CD4-positive, alpha-beta memory T cell (primary cell): ENCODE measurements around the gene ZMYND15. TPM values are rescaled to one million over a fixed set of nuclear protein-coding genes. Genes with fewer than 3 reads are reported as not detected.

ENCODE experiments used
- CTCF ChIA-PET: fragments of 350-600 bp; sonication (Branson Sonifier 250); formaldehyde crosslinking; loops from one replicate; lab custom pipeline; 2021; ENCODE audit warnings: inconsistent platforms; ENCODE audit not compliant: partially characterized antibody; lab: Charles Lee
- POLR2A ChIA-PET: fragments of 350-600 bp; sonication (Branson Sonifier 250); formaldehyde crosslinking; loops from one replicate; lab custom pipeline; 2021; ENCODE audit not compliant: partially characterized antibody; lab: Charles Lee
- DNase-seq, 5 donors: peaks; one replicate each; pipeline versions ENCODE4 v3.0.0 to v3.0.0-alpha.2; 2020 to 2022; ENCODE audit warnings: mixed read lengths in 1 of 5
- H3K27ac ChIP-seq: one replicate; pipeline ENCODE4 v1.7.0; 2013; ENCODE audit warnings: low read depth, low read length
- H3K27me3 ChIP-seq: 2 replicates; pipeline ENCODE4 v1.7.0; 2013; ENCODE audit warnings: mild to moderate bottlenecking, low read length, moderate library complexity; ENCODE audit not compliant: insufficient read depth
- H3K36me3 ChIP-seq: 2 replicates; pipeline ENCODE4 v1.7.0; 2013; ENCODE audit warnings: mild to moderate bottlenecking, low read length, moderate library complexity; ENCODE audit not compliant: insufficient read depth
- H3K4me1 ChIP-seq: 2 replicates; pipeline ENCODE4 v1.7.0; 2013; ENCODE audit warnings: mild to moderate bottlenecking, low read length, moderate library complexity; ENCODE audit not compliant: insufficient read depth
- H3K4me3 ChIP-seq, 2 donors: one replicate each; pipeline ENCODE4 v1.7.0; 2013; ENCODE audit warnings: low read length in 2 of 2, mild to moderate bottlenecking in 1 of 2
- H3K9me3 ChIP-seq, 2 donors: one replicate each; pipeline ENCODE4 v1.7.0; 2013; ENCODE audit warnings: low read length in 2 of 2, control low read depth in 1 of 2; ENCODE audit not compliant: control insufficient read depth in 1 of 2
- H3K27ac Mint-ChIP-seq, 7 donors: one replicate each; pipeline ENCODE4 v1.8.0; 2020 to 2021; ENCODE audit warnings: mixed read lengths in 7 of 7, mild to moderate bottlenecking in 6 of 7, inconsistent platforms in 3 of 7, moderate library complexity in 3 of 7
- H3K27me3 Mint-ChIP-seq, 2 donors: one replicate each; pipeline ENCODE4 v1.8.0; 2020 to 2021; ENCODE audit warnings: mixed read lengths in 2 of 2
- H3K36me3 Mint-ChIP-seq, 2 donors: one replicate each; pipeline ENCODE4 v1.8.0; 2020 to 2021; ENCODE audit warnings: mixed read lengths in 2 of 2, inconsistent platforms in 1 of 2, mild to moderate bottlenecking in 1 of 2
- H3K4me1 Mint-ChIP-seq, 4 donors: one replicate each; pipeline ENCODE4 v1.8.0; 2020 to 2021; ENCODE audit warnings: mixed read lengths in 4 of 4, mild to moderate bottlenecking in 1 of 4
- H3K4me3 Mint-ChIP-seq, 8 donors: one replicate each; pipeline ENCODE4 v1.8.0; 2020 to 2021; ENCODE audit warnings: mixed read lengths in 8 of 8, mild to moderate bottlenecking in 7 of 8, moderate library complexity in 6 of 8, inconsistent platforms in 3 of 8
- H3K9me3 Mint-ChIP-seq, 8 donors: one replicate each; pipeline ENCODE4 v1.8.0; 2020 to 2021; ENCODE audit warnings: mixed read lengths in 8 of 8, mild to moderate bottlenecking in 5 of 8, inconsistent platforms in 3 of 8, moderate library complexity in 1 of 8
- intact Hi-C: fragments of 100-400 bp; cut with micrococcal nuclease; formaldehyde crosslinking; loops from one replicate; pipeline ENCODE4 v1.15.1; 2023
- polyA plus RNA-seq, 2 donors: library from polyadenylated mRNA; unstranded; fragments of 300-500 nt; fragmentation: Illumina TruSeq; gene quantifications; one replicate each; pipeline ENCODE4 v1.2.3, GENCODE V29; 2021
- total RNA-seq, 2 experiments: library from RNA; stranded (reverse); gene quantifications; one replicate each; pipeline ENCODE4 v1.2.3, GENCODE V29; 2021

The ZMYND15 gene
- total and polyA plus RNA-seq, 4 experiments from 2014 or later, result 0.15 to 0.44 (median 0.41) TPM; not detected in 1

DNA sequence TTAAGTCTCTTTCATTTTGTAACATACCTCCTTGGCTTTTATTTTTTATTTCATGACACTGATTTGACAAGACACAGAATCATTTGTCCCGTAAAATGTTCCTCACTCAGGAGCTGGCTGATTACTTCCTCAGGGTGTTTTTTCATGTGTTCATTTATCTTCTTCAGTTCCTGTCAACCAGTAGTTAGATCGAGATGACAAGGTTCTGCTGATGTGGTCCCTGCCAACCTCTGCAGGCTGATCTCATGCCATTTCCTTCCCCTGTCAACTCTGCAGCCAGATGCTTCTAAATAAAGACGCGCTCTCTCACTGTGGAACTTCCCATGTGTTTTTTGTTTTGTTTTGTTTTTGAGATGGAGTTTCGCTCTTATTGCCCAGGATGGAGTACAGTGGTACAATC is 8.2 kb downstream of the ZMYND15 start:
- Histone ChIP-seq H3K4me1 (peaks cover 16% of the 10 kb centered on the region), H3K9me3 (no peaks in the 10 kb centered on the region), H3K4me3 (no peak overlapping the region), H3K27me3 (no peaks in the 10 kb centered on the region), H3K27ac (no peak overlapping the region), H3K36me3 (no peaks in the 10 kb centered on the region)
- peak in 4 of 5 donors; percentile 37 to 51 (median 43) for DNase-seq
- intact Hi-C loops, result no loop called here
- H3K4me1 Mint-ChIP-seq, result peaks cover 8 to 14% (median 11%) of the 10 kb centered on the region in 4 donors
- no peaks in the 10 kb centered on the region for H3K9me3 Mint-ChIP-seq
- H3K4me3 Mint-ChIP-seq, result peak overlapping the region in 7 of 8 donors; percentile 61 to 86 (median 77)
- peaks cover 6 to 7% of the 10 kb centered on the region in 2 donors for H3K27me3 Mint-ChIP-seq
- no peaks in the 10 kb centered on the region for H3K36me3 Mint-ChIP-seq
- ChIA-PET POLR2A (no interaction called here), CTCF (interaction anchor here (0.6 to 2.1 kb wide), 2 partner anchors 38 to 135 kb away, joined by 3 to 4 read pairs; partner anchors contain the start of gene ARRB2)
- peak overlapping the region in 6 of 7 donors; percentile 17 to 84 (median 72) for H3K27ac Mint-ChIP-seq

DNA sequence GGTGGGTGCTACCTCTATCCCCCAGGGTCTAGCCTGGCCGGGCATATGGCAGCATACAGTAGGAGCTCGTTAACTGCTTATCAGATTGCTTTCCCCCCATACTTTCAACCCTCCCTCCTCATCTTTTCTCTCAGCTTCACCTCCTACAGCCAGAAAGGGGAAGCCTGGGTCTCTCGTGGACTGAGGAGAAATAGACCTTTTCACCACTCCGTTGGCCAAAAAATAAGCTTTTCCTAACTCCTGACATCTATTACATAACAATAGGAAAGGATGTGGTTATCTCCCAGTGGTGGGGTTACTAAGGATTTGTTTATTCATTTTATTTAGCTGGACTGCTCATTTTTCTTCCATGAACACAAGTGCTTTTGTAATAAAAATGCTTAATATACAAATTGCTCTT is 9.1 kb downstream of the ZMYND15 start:
- H3K27ac ChIP-seq, result no peak overlapping the region
- no peaks in the 10 kb centered on the region for H3K36me3 Mint-ChIP-seq
- H3K27ac Mint-ChIP-seq, result peak overlapping the region in 1 of 7 donors; percentile 29
- H3K36me3 ChIP-seq, result no peaks in the 10 kb centered on the region
- H3K9me3 ChIP-seq, result no peaks in the 10 kb centered on the region
- no peaks in the 10 kb centered on the region for H3K27me3 ChIP-seq
- DNase-seq, result no peak
- H3K4me3 Mint-ChIP-seq, result peak overlapping the region in 4 of 8 donors; percentile 54 to 84 (median 68)
- peaks cover 8 to 14% (median 11%) of the 10 kb centered on the region in 4 donors for H3K4me1 Mint-ChIP-seq
- peaks cover 7 to 9% of the 10 kb centered on the region in 2 donors for H3K27me3 Mint-ChIP-seq
- peaks cover 16% of the 10 kb centered on the region for H3K4me1 ChIP-seq
- intact Hi-C loops, result no loop called here
- no peaks in the 10 kb centered on the region for H3K9me3 Mint-ChIP-seq
- ChIA-PET POLR2A (no interaction called here), CTCF (interaction anchor here (1.6 to 2.1 kb wide), 2 partner anchors 39 to 41 kb away, joined by 4 read pairs; partner anchors contain the start of gene ARRB2)
- no peak overlapping the region for H3K4me3 ChIP-seq

DNA sequence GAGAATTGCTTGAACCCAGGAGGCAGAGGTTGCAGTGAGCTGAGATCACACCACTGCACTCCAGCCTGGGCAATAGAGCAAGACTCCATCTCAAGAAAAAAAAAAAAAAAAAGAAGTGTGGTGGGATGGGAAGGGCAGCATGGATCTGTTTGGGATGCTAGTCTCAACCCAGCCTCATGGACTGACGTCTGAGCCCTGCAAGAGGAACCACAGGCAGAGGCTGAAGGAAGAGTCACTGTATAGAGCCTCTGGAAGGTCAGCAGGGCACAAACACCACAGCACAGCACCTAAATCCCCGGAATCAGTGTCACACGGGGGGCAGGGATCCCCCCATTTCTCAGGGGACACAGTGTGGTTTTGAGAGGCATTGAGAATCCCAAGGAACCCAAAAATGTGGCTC is 11.0 kb downstream of the ZMYND15 start:
- Mint-ChIP-seq H3K36me3 (no peaks in the 10 kb centered on the region), H3K9me3 (no peaks in the 10 kb centered on the region), H3K27ac (no peak overlapping the region), H3K27me3 (peaks cover 13 to 19% of the 10 kb centered on the region in 2 donors), H3K4me3 (no peak overlapping the region), H3K4me1 (peaks cover 8 to 14% (median 11%) of the 10 kb centered on the region in 4 donors)
- peaks cover 16% of the 10 kb centered on the region for H3K4me1 ChIP-seq
- no peak overlapping the region for H3K4me3 ChIP-seq
- H3K9me3 ChIP-seq, result no peaks in the 10 kb centered on the region
- POLR2A ChIA-PET, result no interaction called here
- H3K27ac ChIP-seq, result no peak overlapping the region
- H3K36me3 ChIP-seq, result no peaks in the 10 kb centered on the region
- H3K27me3 ChIP-seq, result no peaks in the 10 kb centered on the region
- intact Hi-C loops, result no loop called here
- DNase-seq, result no peak
- CTCF ChIA-PET, result no interaction called here

DNA sequence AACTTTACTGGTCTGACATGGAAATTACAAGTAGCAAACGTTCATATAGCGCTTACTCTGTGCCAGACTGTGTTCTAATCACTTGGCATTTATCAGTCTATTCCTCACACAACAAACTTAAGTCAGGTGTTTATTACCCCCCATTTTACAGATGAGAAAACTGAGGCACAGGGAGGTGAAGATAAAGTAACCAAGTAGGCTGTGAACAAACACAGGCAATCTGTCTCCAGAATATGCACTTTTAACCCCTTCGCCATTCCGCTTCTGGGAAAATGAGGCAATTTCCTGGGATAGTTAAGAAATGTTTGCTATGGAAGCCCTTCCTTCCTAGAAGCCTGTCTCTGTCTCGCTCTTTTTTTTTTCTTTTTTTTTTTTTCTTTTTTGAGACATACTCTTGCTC is 12.3 kb downstream of the ZMYND15 start:
- Histone ChIP-seq H3K4me3 (no peak overlapping the region), H3K27ac (no peak overlapping the region), H3K4me1 (peaks cover 16% of the 10 kb centered on the region), H3K36me3 (no peaks in the 10 kb centered on the region), H3K27me3 (no peaks in the 10 kb centered on the region), H3K9me3 (no peaks in the 10 kb centered on the region)
- H3K4me3 Mint-ChIP-seq, result no peak overlapping the region
- H3K36me3 Mint-ChIP-seq, result no peaks in the 10 kb centered on the region
- no peak for DNase-seq
- no peaks in the 10 kb centered on the region for H3K9me3 Mint-ChIP-seq
- H3K27ac Mint-ChIP-seq, result peak overlapping the region in 1 of 7 donors; percentile 14
- ChIA-PET POLR2A (no interaction called here), CTCF (no interaction called here)
- H3K27me3 Mint-ChIP-seq, result peaks cover 13 to 19% of the 10 kb centered on the region in 2 donors
- intact Hi-C loops, result no loop called here
- H3K4me1 Mint-ChIP-seq, result peaks cover 7 to 14% (median 11%) of the 10 kb centered on the region in 4 donors

- no peak overlapping the region for H3K27ac ChIP-seq
- H3K4me3 ChIP-seq, result no peak overlapping the region
- intact Hi-C loops, result no loop called here
- no peak overlapping the region for H3K4me3 Mint-ChIP-seq
- ChIA-PET CTCF (no interaction called here), POLR2A (interaction anchor here (0.6 kb wide), 1 partner anchor 168 kb away, joined by 4 read pairs; no protein-coding TSS in a partner anchor)
- H3K4me1 ChIP-seq, result peaks cover 3% of the 10 kb centered on the region
- peaks cover 1 to 4% (median 2%) of the 10 kb centered on the region in 4 donors for H3K4me1 Mint-ChIP-seq
- peaks cover 13 to 21% of the 10 kb centered on the region in 2 donors for H3K27me3 Mint-ChIP-seq
- H3K36me3 Mint-ChIP-seq, result no peaks in the 10 kb centered on the region
- H3K9me3 ChIP-seq, result no peaks in the 10 kb centered on the region
- H3K27me3 ChIP-seq, result no peaks in the 10 kb centered on the region
- no peaks in the 10 kb centered on the region for H3K36me3 ChIP-seq
- H3K27ac Mint-ChIP-seq, result peak overlapping the region in 1 of 7 donors; percentile 0
- DNase-seq, result no peak
- no peaks in the 10 kb centered on the region for H3K9me3 Mint-ChIP-seq
Observed at GRCh38 chr17:4753392-4753791, 13.8 kb downstream of the ZMYND15 start.

GRCh38 chr17:4759776-4760236 is 20.2 kb downstream of the ZMYND15 start:
- intact Hi-C loops, result no loop called here
- H3K27ac Mint-ChIP-seq, result no peak overlapping the region
- POLR2A ChIA-PET, result no interaction called here
- Histone ChIP-seq H3K4me3 (no peak overlapping the region), H3K9me3 (no peaks in the 10 kb centered on the region), H3K36me3 (no peaks in the 10 kb centered on the region), H3K4me1 (no peaks in the 10 kb centered on the region), H3K27ac (no peak overlapping the region), H3K27me3 (no peaks in the 10 kb centered on the region)
- CTCF ChIA-PET, result no interaction called here
- H3K27me3 Mint-ChIP-seq, result peaks cover 8 to 13% of the 10 kb centered on the region in 2 donors
- DNase-seq, result no peak
- H3K36me3 Mint-ChIP-seq, result no peaks in the 10 kb centered on the region
- peaks cover 0 to 1% (median 0%) of the 10 kb centered on the region in 4 donors for H3K4me1 Mint-ChIP-seq
- no peak overlapping the region for H3K4me3 Mint-ChIP-seq
- no peaks in the 10 kb centered on the region for H3K9me3 Mint-ChIP-seq

GRCh38 chr17:4764595-4764994 is 25.0 kb downstream of the ZMYND15 start:
- Mint-ChIP-seq H3K9me3 (no peaks in the 10 kb centered on the region), H3K36me3 (no peaks in the 10 kb centered on the region), H3K27me3 (peaks cover 5 to 6% of the 10 kb centered on the region in 2 donors), H3K27ac (no peak overlapping the region), H3K4me1 (peaks cover 0 to 1% (median 0%) of the 10 kb centered on the region in 4 donors), H3K4me3 (no peak overlapping the region)
- no peak overlapping the region for H3K27ac ChIP-seq
- ChIA-PET POLR2A (no interaction called here), CTCF (no interaction called here)
- intact Hi-C loops, result no loop called here
- no peaks in the 10 kb centered on the region for H3K36me3 ChIP-seq
- no peaks in the 10 kb centered on the region for H3K27me3 ChIP-seq
- DNase-seq, result no peak
- no peaks in the 10 kb centered on the region for H3K9me3 ChIP-seq
- no peak overlapping the region for H3K4me3 ChIP-seq
- H3K4me1 ChIP-seq, result no peaks in the 10 kb centered on the region
